HepG2 (cell line): ENCODE measurements around the gene ZNG1A. TPM values are rescaled to one million over a fixed set of nuclear protein-coding genes. Genes with fewer than 3 reads are reported as not detected.

Experiments used
- ARNT2 ChIP-seq: sonication (generic); formaldehyde crosslinking; IDR thresholded peaks from 2 replicates; pipeline ENCODE4 v1.8.0; 2022; ENCODE audit warnings: mild to moderate bottlenecking, low read depth, missing genetic modification reagents, moderate library complexity
- CENPT ChIP-seq: sonication (generic); formaldehyde crosslinking; IDR thresholded peaks from 2 replicates; pipeline ENCODE4 v1.8.0; 2022; ENCODE audit warnings: low read depth, mild to moderate bottlenecking, moderate library complexity, missing genetic modification reagents
- DR1 ChIP-seq: sonication (generic); formaldehyde crosslinking; IDR thresholded peaks from 2 replicates; pipeline ENCODE4 v1.8.0; 2021; ENCODE audit warnings: mild to moderate bottlenecking, missing genetic modification reagents, inconsistent platforms
- EED ChIP-seq: sonication (generic); formaldehyde crosslinking; IDR thresholded peaks from 2 replicates; pipeline ENCODE4 v1.5.0; 2020; ENCODE audit warnings: mild to moderate bottlenecking, missing genetic modification reagents
- ESRRA ChIP-seq: sonication (generic); formaldehyde crosslinking; IDR thresholded peaks from 2 replicates; pipeline ENCODE4 v1.5.1; 2020; ENCODE audit warnings: mild to moderate bottlenecking, low read depth, missing genetic modification reagents
- ETV5 ChIP-seq: IDR thresholded peaks from 2 replicates; pipeline ENCODE4 v1.6.1; 2018; ENCODE audit warnings: missing biosample characterization, missing genetic modification reagents, inconsistent platforms, borderline replicate concordance
- GABPB1 ChIP-seq: IDR thresholded peaks from 2 replicates; pipeline ENCODE4 v1.6.1; 2016; ENCODE audit warnings: mild to moderate bottlenecking, missing genetic modification reagents, moderate library complexity, missing compliant biosample characterization
- HNRNPH1 ChIP-seq: fragments of 200-400 bp; formaldehyde crosslinking; optimal IDR thresholded peaks from 2 replicates; pipeline ENCODE3; 2017; ENCODE audit warnings: mild to moderate bottlenecking, low read depth, low read length
- HNRNPL ChIP-seq: fragments of 200-400 bp; formaldehyde crosslinking; IDR thresholded peaks from 2 replicates; pipeline ENCODE4 v1.6.1; 2017; ENCODE audit warnings: mild to moderate bottlenecking, low read depth, low read length
- MBD4 ChIP-seq: IDR thresholded peaks from 2 replicates; pipeline ENCODE4 v1.6.1; 2012; ENCODE audit warnings: low read length, inconsistent platforms, borderline replicate concordance
- MIER2 ChIP-seq: IDR thresholded peaks from 2 replicates; pipeline ENCODE4 v1.6.1; 2016; ENCODE audit warnings: missing biosample characterization, missing genetic modification reagents
- RXRA ChIP-seq: sonication (generic); formaldehyde crosslinking; IDR thresholded peaks from 2 replicates; pipeline ENCODE4 v1.5.1; 2020; ENCODE audit warnings: missing genetic modification reagents
- ZC3H4 ChIP-seq: sonication (generic); formaldehyde crosslinking; IDR thresholded peaks from 2 replicates; pipeline ENCODE4 v1.4.0; 2020; ENCODE audit warnings: missing genetic modification reagents, borderline replicate concordance
- ZNF296 ChIP-seq: sonication (generic); formaldehyde crosslinking; conservative IDR thresholded peaks from 2 replicates; pipeline ENCODE4 v1.5.0; 2020; ENCODE audit warnings: mild to moderate bottlenecking, missing genetic modification reagents
- ZNF678 ChIP-seq: sonication (generic); formaldehyde crosslinking; IDR thresholded peaks from 2 replicates; pipeline ENCODE4 v1.4.0; 2020; ENCODE audit warnings: mild to moderate bottlenecking, missing genetic modification reagents
- ZNF790 ChIP-seq: sonication (generic); formaldehyde crosslinking; IDR thresholded peaks from 2 replicates; pipeline ENCODE4 v1.8.0; 2022; ENCODE audit warnings: missing genetic modification reagents, mild to moderate bottlenecking, borderline replicate concordance
- ZNF83 ChIP-seq: sonication (generic); formaldehyde crosslinking; IDR thresholded peaks from 2 replicates; pipeline ENCODE4 v1.4.0; 2020; ENCODE audit warnings: missing genetic modification reagents, mild to moderate bottlenecking, borderline replicate concordance
- polyA plus RNA-seq, 8 experiments: library from polyadenylated mRNA; depleted of rRNA in 3 of 8; stranded (reverse) in 7 of 8; unstranded in 1 of 8; fragments of >200 nt; fragmentation: Illumina TruSeq in 4 of 8; extraction: Trizol in 4 of 8; gene quantifications; 2 replicates each; pipeline versions ENCODE4 v1.2.1 to v1.2.3, GENCODE V29; 2011 to 2016; ENCODE audit warnings: low read depth in 4 of 8, missing spikeins in 1 of 8, mixed read lengths in 1 of 8; ENCODE audit not compliant: insufficient read depth in 1 of 8
- total RNA-seq, 5 experiments: library from RNA; depleted of rRNA; stranded (reverse); fragments of >200 nt; fragmentation: Illumina TruSeq; extraction: Trizol; gene quantifications; 2 replicates each; pipeline ENCODE4 v1.2.3, GENCODE V29; 2016; ENCODE audit warnings: low read depth in 1 of 5
- TF ChIP-seq, protein P1 (sequence below): fragments of 450-650 bp; IDR thresholded peaks from 2 replicates; pipeline ENCODE4 v1.6.1; 2016
- TF ChIP-seq, protein P2 (sequence below): IDR thresholded peaks from 2 replicates; pipeline ENCODE4 v1.6.1; 2016; ENCODE audit warnings: missing compliant biosample characterization, missing genetic modification reagents, borderline replicate concordance
- TF ChIP-seq, protein P3 (sequence below): sonication (generic); formaldehyde crosslinking; IDR thresholded peaks from 2 replicates; pipeline ENCODE4 v1.5.0; 2020; ENCODE audit warnings: mild to moderate bottlenecking, missing genetic modification reagents
- TF ChIP-seq, protein P4 (sequence below): sonication (generic); formaldehyde crosslinking; IDR thresholded peaks from 2 replicates; pipeline ENCODE4 v1.4.0; 2020; ENCODE audit warnings: mild to moderate bottlenecking, missing genetic modification reagents
- TF ChIP-seq, protein P5 (sequence below), 2 experiments: sonication (generic) in 1 of 2; formaldehyde crosslinking in 1 of 2; IDR thresholded peaks; 2 replicates each; pipeline versions ENCODE4 v1.5.1 to v1.6.1; 2011 to 2020; ENCODE audit warnings: borderline replicate concordance in 1 of 2, low read depth in 1 of 2, low read length in 1 of 2, mild to moderate bottlenecking in 1 of 2, missing genetic modification reagents in 1 of 2, moderate library complexity in 1 of 2

The ZNG1A gene
- total and polyA plus RNA-seq, 2 of the 13 experiments (the other 11 are each of a cell fraction or from before 2014, with no cell fraction given) = 28.6 to 90.6 TPM

DNA sequence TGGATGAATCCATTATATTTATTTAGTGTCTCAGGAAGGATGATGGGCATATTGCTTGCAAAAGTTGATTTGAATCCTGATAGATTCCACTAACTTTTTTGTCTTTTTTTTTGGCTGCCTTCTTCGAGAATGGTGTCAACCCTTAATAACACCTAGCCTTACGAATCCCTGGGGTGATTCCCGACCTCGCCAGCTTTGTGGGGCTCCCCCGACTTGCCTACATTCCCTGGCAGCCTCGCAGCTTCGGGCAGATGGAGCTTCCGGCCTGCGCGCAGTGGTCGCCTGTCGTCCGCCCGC lies 35.4 kb upstream of the ZNG1A start (continued):
- TF ChIP-seq HNRNPL (no peak), ZNF678 (CRISPR knock-in tag) (no peak), ESRRA (CRISPR knock-in tag) (no peak), CENPT (CRISPR knock-in tag) (no peak), ETV5 (0 out of 2 replicates have a peak, but pooled peaks have one; percentile 43), ZC3H4 (CRISPR knock-in tag) (no peak), ARNT2 (no peak), GABPB1 (CRISPR knock-in tag) (peak; percentile 61; the same call in 1 of the 2 replicates), MBD4 (no peak), ZNF296 (CRISPR knock-in tag) (no peak), RXRA (CRISPR knock-in tag) (no peak), ZNF790 (CRISPR knock-in tag) (0 out of 2 replicates have a peak, but pooled peaks have one; percentile 60), DR1 (CRISPR knock-in tag) (no peak), HNRNPH1 (no peak), ZNF83 (CRISPR knock-in tag) (no peak), EED (0 out of 2 replicates have a peak, but pooled peaks have one; percentile 13), MIER2 (no peak)
- TF ChIP-seq, protein P1, sequence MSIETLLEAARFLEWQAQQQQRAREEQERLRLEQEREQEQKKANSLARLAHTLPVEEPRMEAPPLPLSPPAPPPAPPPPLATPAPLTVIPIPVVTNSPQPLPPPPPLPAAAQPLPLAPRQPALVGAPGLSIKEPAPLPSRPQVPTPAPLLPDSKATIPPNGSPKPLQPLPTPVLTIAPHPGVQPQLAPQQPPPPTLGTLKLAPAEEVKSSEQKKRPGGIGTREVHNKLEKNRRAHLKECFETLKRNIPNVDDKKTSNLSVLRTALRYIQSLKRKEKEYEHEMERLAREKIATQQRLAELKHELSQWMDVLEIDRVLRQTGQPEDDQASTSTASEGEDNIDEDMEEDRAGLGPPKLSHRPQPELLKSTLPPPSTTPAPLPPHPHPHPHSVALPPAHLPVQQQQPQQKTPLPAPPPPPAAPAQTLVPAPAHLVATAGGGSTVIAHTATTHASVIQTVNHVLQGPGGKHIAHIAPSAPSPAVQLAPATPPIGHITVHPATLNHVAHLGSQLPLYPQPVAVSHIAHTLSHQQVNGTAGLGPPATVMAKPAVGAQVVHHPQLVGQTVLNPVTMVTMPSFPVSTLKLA = no peak
- TF ChIP-seq, protein P2, sequence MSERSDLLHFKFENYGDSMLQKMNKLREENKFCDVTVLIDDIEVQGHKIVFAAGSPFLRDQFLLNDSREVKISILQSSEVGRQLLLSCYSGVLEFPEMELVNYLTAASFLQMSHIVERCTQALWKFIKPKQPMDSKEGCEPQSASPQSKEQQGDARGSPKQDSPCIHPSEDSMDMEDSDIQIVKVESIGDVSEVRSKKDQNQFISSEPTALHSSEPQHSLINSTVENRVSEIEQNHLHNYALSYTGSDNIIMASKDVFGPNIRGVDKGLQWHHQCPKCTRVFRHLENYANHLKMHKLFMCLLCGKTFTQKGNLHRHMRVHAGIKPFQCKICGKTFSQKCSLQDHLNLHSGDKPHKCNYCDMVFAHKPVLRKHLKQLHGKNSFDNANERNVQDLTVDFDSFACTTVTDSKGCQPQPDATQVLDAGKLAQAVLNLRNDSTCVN (CRISPR knock-in tag) = no peak
- TF ChIP-seq, protein P3, sequence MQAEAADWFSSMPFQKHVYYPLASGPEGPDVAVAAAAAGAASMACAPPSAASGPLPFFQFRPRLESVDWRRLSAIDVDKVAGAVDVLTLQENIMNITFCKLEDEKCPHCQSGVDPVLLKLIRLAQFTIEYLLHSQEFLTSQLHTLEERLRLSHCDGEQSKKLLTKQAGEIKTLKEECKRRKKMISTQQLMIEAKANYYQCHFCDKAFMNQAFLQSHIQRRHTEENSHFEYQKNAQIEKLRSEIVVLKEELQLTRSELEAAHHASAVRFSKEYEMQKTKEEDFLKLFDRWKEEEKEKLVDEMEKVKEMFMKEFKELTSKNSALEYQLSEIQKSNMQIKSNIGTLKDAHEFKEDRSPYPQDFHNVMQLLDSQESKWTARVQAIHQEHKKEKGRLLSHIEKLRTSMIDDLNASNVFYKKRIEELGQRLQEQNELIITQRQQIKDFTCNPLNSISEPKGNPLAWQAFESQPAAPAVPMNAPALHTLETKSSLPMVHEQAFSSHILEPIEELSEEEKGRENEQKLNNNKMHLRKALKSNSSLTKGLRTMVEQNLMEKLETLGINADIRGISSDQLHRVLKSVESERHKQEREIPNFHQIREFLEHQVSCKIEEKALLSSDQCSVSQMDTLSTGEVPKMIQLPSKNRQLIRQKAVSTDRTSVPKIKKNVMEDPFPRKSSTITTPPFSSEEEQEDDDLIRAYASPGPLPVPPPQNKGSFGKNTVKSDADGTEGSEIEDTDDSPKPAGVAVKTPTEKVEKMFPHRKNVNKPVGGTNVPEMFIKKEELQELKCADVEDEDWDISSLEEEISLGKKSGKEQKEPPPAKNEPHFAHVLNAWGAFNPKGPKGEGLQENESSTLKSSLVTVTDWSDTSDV = no peak
- TF ChIP-seq, protein P4, sequence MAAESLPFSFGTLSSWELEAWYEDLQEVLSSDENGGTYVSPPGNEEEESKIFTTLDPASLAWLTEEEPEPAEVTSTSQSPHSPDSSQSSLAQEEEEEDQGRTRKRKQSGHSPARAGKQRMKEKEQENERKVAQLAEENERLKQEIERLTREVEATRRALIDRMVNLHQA (CRISPR knock-in tag) = no peak
- TF ChIP-seq, protein P5, sequence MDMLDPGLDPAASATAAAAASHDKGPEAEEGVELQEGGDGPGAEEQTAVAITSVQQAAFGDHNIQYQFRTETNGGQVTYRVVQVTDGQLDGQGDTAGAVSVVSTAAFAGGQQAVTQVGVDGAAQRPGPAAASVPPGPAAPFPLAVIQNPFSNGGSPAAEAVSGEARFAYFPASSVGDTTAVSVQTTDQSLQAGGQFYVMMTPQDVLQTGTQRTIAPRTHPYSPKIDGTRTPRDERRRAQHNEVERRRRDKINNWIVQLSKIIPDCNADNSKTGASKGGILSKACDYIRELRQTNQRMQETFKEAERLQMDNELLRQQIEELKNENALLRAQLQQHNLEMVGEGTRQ (IDR thresholded peaks at IDR 0.05; ENCODE audit: low read depth, low read length) = no peak
- TF ChIP-seq, protein P5 (CRISPR knock-in tag; IDR thresholded peaks at IDR 0.05; ENCODE audit: borderline replicate concordance) = no peak
